ENCODE results near the gene ZDHHC8. TPM values are rescaled to one million over a fixed set of nuclear protein-coding genes. Genes with fewer than 3 reads are reported as not detected.

Gene ZDHHC8
- total and polyA plus RNA-seq, 3 experiments from 2014 or later = 4.4 to 80.7 (median 74.7) TPM

- Mint-ChIP-seq H3K27me3 (no peaks in the 10 kb centered on the region), H3K9me3 (no peaks in the 10 kb centered on the region), H3K27ac (peak overlapping the region in 1 of 8 donors; percentile 43), H3K4me1 (peaks cover 20 to 54% (median 30%) of the 10 kb centered on the region in 3 donors), H3K36me3 (peaks cover 0 to 11% (median under 1%) of the 10 kb centered on the region in 3 donors), H3K4me3 (peak overlapping the region; percentile 42 to 88 (median 79))
- DNase-seq = peak in 3 of 5 donors; percentile 19 to 36 (median 22)
- POLR2A ChIA-PET = no interaction called here
- Histone ChIP-seq H3K4me3 (ENCODE audit: low read length) (peak overlapping the region; percentile 60), H3K36me3 (ENCODE audit: insufficient read depth, low read length) (no peaks in the 10 kb centered on the region), H3K27me3 (ENCODE audit: insufficient read depth, low read length, poor library complexity, severe bottlenecking) (no peaks in the 10 kb centered on the region), H3K4me1 (ENCODE audit: insufficient read depth, low read length) (peaks cover 38% of the 10 kb centered on the region), H3K27ac (ENCODE audit: low read depth, low read length) (peak overlapping the region; percentile 68), H3K9me3 (ENCODE audit: low read length) (no peaks in the 10 kb centered on the region)
- CTCF ChIA-PET = no interaction called here
These were observed 468 bp downstream of the ZDHHC8 start for GRCh38 chr22:20131859-20132685.

GRCh38 chr22:20132686-20133246 is 1.2 kb downstream of the ZDHHC8 start:
- H3K27ac ChIP-seq (ENCODE audit: low read depth, low read length) = peak overlapping the region; percentile 68
- Mint-ChIP-seq H3K27ac (peak overlapping the region in 7 of 8 donors; percentile 29 to 78 (median 51)), H3K4me3 (peak overlapping the region; percentile 67 to 88 (median 79)), H3K9me3 (no peaks in the 10 kb centered on the region), H3K36me3 (peaks cover 0 to 4% (median 0%) of the 10 kb centered on the region in 3 donors), H3K27me3 (no peaks in the 10 kb centered on the region), H3K4me1 (peaks cover 22 to 58% (median 30%) of the 10 kb centered on the region in 3 donors)
- DNase-seq = no peak
- no peaks in the 10 kb centered on the region for H3K9me3 ChIP-seq (ENCODE audit: low read length)
- peak overlapping the region; percentile 60 for H3K4me3 ChIP-seq (ENCODE audit: low read length)
- peaks cover 38% of the 10 kb centered on the region for H3K4me1 ChIP-seq (ENCODE audit: insufficient read depth, low read length)
- no peaks in the 10 kb centered on the region for H3K36me3 ChIP-seq (ENCODE audit: insufficient read depth, low read length)
- ChIA-PET CTCF (interaction anchor here (0.7 kb wide), 1 partner anchor 163 kb away, joined by 3 read pairs; no protein-coding TSS in a partner anchor), POLR2A (interaction anchor here (0.7 kb wide), 1 partner anchor 159 kb away, joined by 7 read pairs; no protein-coding TSS in a partner anchor)
- no peaks in the 10 kb centered on the region for H3K27me3 ChIP-seq (ENCODE audit: insufficient read depth, low read length, poor library complexity, severe bottlenecking)

GRCh38 chr22:20133930-20134549 is 2.4 kb downstream of the ZDHHC8 start:
- Histone ChIP-seq H3K4me3 (ENCODE audit: low read length) (no peak overlapping the region), H3K4me1 (ENCODE audit: insufficient read depth, low read length) (peaks cover 36% of the 10 kb centered on the region), H3K36me3 (ENCODE audit: insufficient read depth, low read length) (no peaks in the 10 kb centered on the region), H3K27ac (ENCODE audit: low read depth, low read length) (no peak overlapping the region), H3K27me3 (ENCODE audit: insufficient read depth, low read length, poor library complexity, severe bottlenecking) (no peaks in the 10 kb centered on the region), H3K9me3 (ENCODE audit: low read length) (no peaks in the 10 kb centered on the region)
- no peaks in the 10 kb centered on the region for H3K36me3 Mint-ChIP-seq
- peak overlapping the region in 4 of 8 donors; percentile 33 to 68 (median 40) for H3K27ac Mint-ChIP-seq
- H3K4me1 Mint-ChIP-seq = peaks cover 25 to 65% (median 29%) of the 10 kb centered on the region in 3 donors
- H3K4me3 Mint-ChIP-seq = peak overlapping the region; percentile 40 to 88 (median 79)
- H3K27me3 Mint-ChIP-seq = no peaks in the 10 kb centered on the region
- DNase-seq = no peak
- no peaks in the 10 kb centered on the region for H3K9me3 Mint-ChIP-seq
- CTCF ChIA-PET = no interaction called here
- POLR2A ChIA-PET = no interaction called here

- Histone ChIP-seq H3K9me3 (ENCODE audit: low read length) (no peaks in the 10 kb centered on the region), H3K27ac (ENCODE audit: low read depth, low read length) (no peak overlapping the region), H3K36me3 (ENCODE audit: insufficient read depth, low read length) (no peaks in the 10 kb centered on the region), H3K4me1 (ENCODE audit: insufficient read depth, low read length) (peaks cover 26% of the 10 kb centered on the region), H3K4me3 (ENCODE audit: low read length) (no peak overlapping the region), H3K27me3 (ENCODE audit: insufficient read depth, low read length, poor library complexity, severe bottlenecking) (no peaks in the 10 kb centered on the region)
- H3K27me3 Mint-ChIP-seq = no peaks in the 10 kb centered on the region
- CTCF ChIA-PET = no interaction called here
- no peak for DNase-seq
- no peak overlapping the region for H3K4me3 Mint-ChIP-seq
- POLR2A ChIA-PET = no interaction called here
- H3K9me3 Mint-ChIP-seq = no peaks in the 10 kb centered on the region
- no peak overlapping the region for H3K27ac Mint-ChIP-seq
- H3K4me1 Mint-ChIP-seq = peaks cover 22 to 57% (median 23%) of the 10 kb centered on the region in 3 donors
- peaks cover 0 to 10% (median 1%) of the 10 kb centered on the region in 3 donors for H3K36me3 Mint-ChIP-seq
These were observed 3.7 kb downstream of the ZDHHC8 start for GRCh38 chr22:20135265-20135664.

- no peak for DNase-seq
- no peak overlapping the region for H3K27ac ChIP-seq (ENCODE audit: low read depth, low read length)
- Mint-ChIP-seq H3K4me3 (peak overlapping the region in 2 of 7 donors; percentile 22 to 34), H3K36me3 (peaks cover 0 to 10% (median 1%) of the 10 kb centered on the region in 3 donors), H3K27me3 (no peaks in the 10 kb centered on the region), H3K27ac (peak overlapping the region in 4 of 8 donors; percentile 50 to 67 (median 57)), H3K4me1 (peaks cover 22 to 56% (median 23%) of the 10 kb centered on the region in 3 donors), H3K9me3 (no peaks in the 10 kb centered on the region)
- no peaks in the 10 kb centered on the region for H3K9me3 ChIP-seq (ENCODE audit: low read length)
- H3K36me3 ChIP-seq (ENCODE audit: insufficient read depth, low read length) = no peaks in the 10 kb centered on the region
- H3K27me3 ChIP-seq (ENCODE audit: insufficient read depth, low read length, poor library complexity, severe bottlenecking) = no peaks in the 10 kb centered on the region
- ChIA-PET CTCF (no interaction called here), POLR2A (no interaction called here)
- H3K4me1 ChIP-seq (ENCODE audit: insufficient read depth, low read length) = peaks cover 20% of the 10 kb centered on the region
- no peak overlapping the region for H3K4me3 ChIP-seq (ENCODE audit: low read length)
These were observed 4.4 kb downstream of the ZDHHC8 start for GRCh38 chr22:20135806-20136602.

- H3K27ac Mint-ChIP-seq = peak overlapping the region in 2 of 8 donors; percentile 50 to 63
- ChIA-PET POLR2A (no interaction called here), CTCF (no interaction called here)
- H3K27me3 Mint-ChIP-seq = no peaks in the 10 kb centered on the region
- H3K4me3 Mint-ChIP-seq = peak overlapping the region in 2 of 7 donors; percentile 22 to 34
- peaks cover 22 to 56% (median 23%) of the 10 kb centered on the region in 3 donors for H3K4me1 Mint-ChIP-seq
- no peak overlapping the region for H3K4me3 ChIP-seq (ENCODE audit: low read length)
- peaks cover 20% of the 10 kb centered on the region for H3K4me1 ChIP-seq (ENCODE audit: insufficient read depth, low read length)
- no peak for DNase-seq
- peaks cover 0 to 10% (median 1%) of the 10 kb centered on the region in 3 donors for H3K36me3 Mint-ChIP-seq
- no peak overlapping the region for H3K27ac ChIP-seq (ENCODE audit: low read depth, low read length)
- no peaks in the 10 kb centered on the region for H3K9me3 Mint-ChIP-seq
- no peaks in the 10 kb centered on the region for H3K9me3 ChIP-seq (ENCODE audit: low read length)
- H3K27me3 ChIP-seq (ENCODE audit: insufficient read depth, low read length, poor library complexity, severe bottlenecking) = no peaks in the 10 kb centered on the region
- H3K36me3 ChIP-seq (ENCODE audit: insufficient read depth, low read length) = no peaks in the 10 kb centered on the region
These were observed 4.9 kb downstream of the ZDHHC8 start for GRCh38 chr22:20136603-20136873.

- Mint-ChIP-seq H3K9me3 (no peaks in the 10 kb centered on the region), H3K4me1 (peaks cover 22 to 56% (median 23%) of the 10 kb centered on the region in 3 donors), H3K27me3 (no peaks in the 10 kb centered on the region), H3K36me3 (peaks cover 0 to 13% (median 1%) of the 10 kb centered on the region in 3 donors), H3K4me3 (no peak overlapping the region), H3K27ac (no peak overlapping the region)
- Histone ChIP-seq H3K4me3 (ENCODE audit: low read length) (no peak overlapping the region), H3K9me3 (ENCODE audit: low read length) (no peaks in the 10 kb centered on the region), H3K36me3 (ENCODE audit: insufficient read depth, low read length) (no peaks in the 10 kb centered on the region), H3K4me1 (ENCODE audit: insufficient read depth, low read length) (peaks cover 20% of the 10 kb centered on the region), H3K27ac (ENCODE audit: low read depth, low read length) (no peak overlapping the region), H3K27me3 (ENCODE audit: insufficient read depth, low read length, poor library complexity, severe bottlenecking) (no peaks in the 10 kb centered on the region)
- CTCF ChIA-PET = interaction anchor here (2.5 kb wide), 1 partner anchor 8 kb away, joined by 9 read pairs; no protein-coding TSS in a partner anchor
- POLR2A ChIA-PET = no interaction called here
- DNase-seq = no peak
These were observed 5.5 kb downstream of the ZDHHC8 start for GRCh38 chr22:20137113-20137512.
